GM13977 (cell line): ENCODE measurements around the gene TMEM196.

Experiments
- DNase-seq: peaks from one replicate; pipeline ENCODE4 v3.0.0; 2012; ENCODE audit warnings: low spot score
- in situ Hi-C: fragments of 300-500 bp; cut with MboI; formaldehyde crosslinking; loops from one replicate; pipeline ENCODE4 v1.12.0; 2022; ENCODE audit warnings: low sequenced_read_pairs, low pct_unique_long_range_greater_than_20kb, mixed read lengths, inconsistent platforms; ENCODE audit not compliant: unreplicated experiment
- TF ChIP-seq, protein P1 (sequence below): IDR thresholded peaks from 2 replicates; pipeline ENCODE4 v1.5.1; 2012; ENCODE audit warnings: mild to moderate bottlenecking, control low read depth; ENCODE audit not compliant: insufficient read depth; ENCODE audit errors: extremely low read depth, missing control alignments

The TMEM196 gene

DNA sequence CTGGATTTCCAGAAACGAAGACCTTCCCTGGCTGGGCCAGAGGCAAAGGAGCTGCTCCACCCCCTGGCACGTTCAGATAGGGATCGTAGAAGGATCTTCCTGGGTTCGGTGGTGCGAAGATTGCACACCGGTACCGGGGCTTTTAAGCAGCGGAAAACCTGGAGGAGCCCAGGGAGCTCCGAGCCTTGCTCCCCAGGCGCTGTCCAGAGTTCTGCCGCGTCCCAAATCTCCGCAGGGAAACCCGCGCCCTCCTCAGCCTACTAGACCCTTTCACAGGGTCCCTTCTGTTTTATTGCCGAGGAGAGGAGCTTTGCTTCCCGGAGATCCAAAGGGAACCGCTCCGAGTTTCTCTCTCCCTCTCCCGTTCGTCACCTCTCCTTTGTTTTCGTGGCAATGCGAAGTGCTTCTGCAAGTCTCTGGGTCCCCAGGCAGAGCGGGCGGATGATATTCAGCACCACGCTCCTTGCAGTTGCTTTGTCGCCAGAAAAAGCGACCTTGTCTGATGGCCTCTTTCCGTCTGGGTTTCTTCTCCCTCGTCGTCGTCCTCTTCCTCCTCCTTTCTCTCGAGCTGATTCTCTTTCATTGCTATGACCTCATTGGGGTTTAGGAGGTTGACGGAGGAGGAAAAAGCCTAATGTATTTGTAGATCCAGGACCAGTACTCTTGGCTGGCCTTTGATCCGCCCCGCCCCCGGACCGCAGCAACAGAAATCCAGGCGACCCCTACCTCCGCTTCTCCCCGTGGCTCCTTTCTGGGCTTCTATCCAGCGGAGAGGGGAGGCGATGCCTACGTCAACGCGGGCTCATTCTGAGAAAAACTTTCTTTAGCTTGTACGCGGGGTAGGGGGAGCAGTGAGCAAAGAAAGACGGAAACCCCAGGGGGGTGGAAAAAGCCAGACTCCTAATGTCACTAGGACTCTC is at the start of gene TMEM196:
Gene TMEM196 (minus strand): TSS at position 777 of the 920 bp plus-strand sequence. CDS start 921 bp downstream, outside the sequence.
- in situ Hi-C loops: loop anchor here (25.0 kb wide), 3 partner anchors 214 to 539 kb away; no protein-coding TSS in a partner anchor

DNA sequence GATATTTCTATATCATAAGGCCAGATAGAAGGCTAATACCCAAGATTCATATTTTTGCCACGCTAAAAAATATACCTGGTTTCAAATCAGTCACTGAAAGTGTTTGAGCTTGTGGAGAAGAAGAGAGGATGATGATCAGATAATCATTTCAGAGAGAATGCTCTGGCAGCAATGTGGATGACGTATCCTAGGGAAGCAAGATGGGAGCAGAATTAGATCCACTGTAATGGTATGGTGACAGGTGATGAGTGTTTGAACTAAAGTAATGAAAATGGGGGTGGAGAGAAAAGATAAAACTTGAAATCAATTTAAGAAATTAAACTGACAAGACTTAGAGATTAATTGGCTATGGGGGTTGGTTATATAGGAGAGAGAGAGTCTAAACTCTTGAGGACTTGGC is 42.7 kb upstream of the TMEM196 start:
- in situ Hi-C loops: no loop called here
- TF ChIP-seq, protein P1, sequence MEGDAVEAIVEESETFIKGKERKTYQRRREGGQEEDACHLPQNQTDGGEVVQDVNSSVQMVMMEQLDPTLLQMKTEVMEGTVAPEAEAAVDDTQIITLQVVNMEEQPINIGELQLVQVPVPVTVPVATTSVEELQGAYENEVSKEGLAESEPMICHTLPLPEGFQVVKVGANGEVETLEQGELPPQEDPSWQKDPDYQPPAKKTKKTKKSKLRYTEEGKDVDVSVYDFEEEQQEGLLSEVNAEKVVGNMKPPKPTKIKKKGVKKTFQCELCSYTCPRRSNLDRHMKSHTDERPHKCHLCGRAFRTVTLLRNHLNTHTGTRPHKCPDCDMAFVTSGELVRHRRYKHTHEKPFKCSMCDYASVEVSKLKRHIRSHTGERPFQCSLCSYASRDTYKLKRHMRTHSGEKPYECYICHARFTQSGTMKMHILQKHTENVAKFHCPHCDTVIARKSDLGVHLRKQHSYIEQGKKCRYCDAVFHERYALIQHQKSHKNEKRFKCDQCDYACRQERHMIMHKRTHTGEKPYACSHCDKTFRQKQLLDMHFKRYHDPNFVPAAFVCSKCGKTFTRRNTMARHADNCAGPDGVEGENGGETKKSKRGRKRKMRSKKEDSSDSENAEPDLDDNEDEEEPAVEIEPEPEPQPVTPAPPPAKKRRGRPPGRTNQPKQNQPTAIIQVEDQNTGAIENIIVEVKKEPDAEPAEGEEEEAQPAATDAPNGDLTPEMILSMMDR: no peak
- no peak for DNase-seq

More for the DNA sequence above, at the start of gene TMEM196:
- DNase-seq: no peak
- TF ChIP-seq, protein P1: no peak

DNA sequence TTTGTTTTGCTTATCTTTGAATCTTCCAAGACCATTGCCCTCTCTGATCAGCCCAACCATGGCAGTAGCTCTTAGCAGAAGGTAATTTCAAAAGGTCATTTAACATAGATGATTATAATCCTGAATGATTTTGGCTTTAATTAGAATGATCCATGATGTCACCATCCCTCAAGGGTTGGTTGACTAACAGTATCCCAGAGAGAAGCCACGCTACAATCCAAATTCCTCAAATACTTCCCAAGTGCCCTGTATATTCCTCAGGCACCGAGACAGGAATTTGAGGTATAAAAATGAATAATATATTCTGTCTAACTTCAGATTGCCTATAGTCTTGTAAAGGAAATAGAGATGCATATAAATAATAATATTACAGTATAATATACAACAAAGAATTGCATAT is 42.1 kb upstream of the TMEM196 start:
- in situ Hi-C loops: no loop called here
- TF ChIP-seq, protein P1: no peak
- DNase-seq: no peak

DNA sequence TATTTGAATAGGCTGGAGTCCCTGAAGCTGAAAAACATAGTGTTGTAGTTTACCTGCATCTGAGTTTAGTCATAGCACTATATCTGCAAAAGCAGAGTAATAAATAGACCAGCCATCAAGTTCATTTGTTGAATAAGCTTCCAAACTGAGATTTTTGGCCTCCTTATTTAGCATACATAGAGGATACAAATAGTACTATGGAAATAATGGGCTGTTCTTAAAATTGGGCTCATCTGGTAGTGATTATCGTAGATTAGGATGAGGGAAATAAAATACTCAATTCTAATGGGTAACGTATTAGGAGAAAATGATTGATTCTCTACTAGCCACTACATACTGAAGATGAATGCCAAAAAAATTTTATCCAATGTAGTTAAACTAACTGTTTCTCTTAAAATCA is 41.4 kb upstream of the TMEM196 start:
- TF ChIP-seq, protein P1: no peak
- in situ Hi-C loops: no loop called here
- no peak for DNase-seq

DNA sequence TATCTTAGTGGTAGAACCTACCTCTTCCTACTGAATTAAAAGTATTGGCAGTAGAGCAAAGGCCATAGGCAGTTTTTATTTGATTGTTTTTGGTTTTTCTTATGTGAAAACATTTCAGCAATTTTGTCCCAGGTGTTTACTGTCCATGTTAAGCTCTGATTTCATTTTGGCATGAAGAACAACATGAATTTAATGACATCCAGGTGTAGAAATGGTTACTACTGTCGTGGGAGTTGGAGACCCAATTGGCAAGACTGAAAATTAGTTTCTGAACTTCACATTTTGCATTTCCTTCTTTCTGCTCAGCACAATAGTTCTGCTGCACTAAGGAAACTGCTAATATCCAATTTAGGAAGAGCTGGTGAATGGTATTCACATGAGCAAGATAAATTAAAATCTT is 38.0 kb upstream of the TMEM196 start:
- no peak for DNase-seq
- in situ Hi-C loops: no loop called here
- TF ChIP-seq, protein P1: no peak

DNA sequence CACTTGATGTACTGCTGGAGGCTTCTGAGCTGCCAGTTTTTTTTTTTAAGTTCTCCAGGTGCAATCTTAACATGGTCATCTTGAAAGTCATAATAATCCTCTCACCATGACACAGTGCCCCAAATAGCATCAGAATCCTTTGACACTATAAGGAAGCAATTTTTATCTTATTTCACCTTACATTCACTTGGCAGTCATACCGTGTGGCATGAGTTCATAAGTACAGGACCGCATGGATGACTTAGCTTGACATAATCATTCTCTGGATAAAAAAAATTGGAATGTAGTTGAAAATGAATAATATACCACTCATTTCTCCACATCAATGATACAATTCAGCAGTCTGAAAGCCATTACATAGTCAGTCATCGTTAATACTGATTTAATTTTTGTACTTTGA is 25.6 kb upstream of the TMEM196 start:
- in situ Hi-C loops: no loop called here
- DNase-seq: no peak
- TF ChIP-seq, protein P1: no peak
